Right lobe of liver (tissue), 4 donors: ENCODE data around the gene ACTL8.

Experiments
- POLR2A ChIP-seq: fragments of 450-650 bp; IDR thresholded peaks from one replicate; pipeline ENCODE4 v1.6.1; 2017; ENCODE audit warnings: antibody characterized with exemption, mild to moderate bottlenecking
- TF ChIP-seq, protein P1 (sequence below), 4 donors: fragments of 200-600 bp in 3 of 4; fragments of 450-650 bp in 1 of 4; IDR thresholded peaks; one replicate each; pipeline versions ENCODE4 v1.5.1 to v1.8.0; 2016 to 2022; ENCODE audit warnings: antibody characterized with exemption in 4 of 4, mild to moderate bottlenecking in 2 of 4
- donor health status: DM: no; HTN: no; CAD: no.
- donor health status: DM: no; HTN: no; CAD: no.
- donor health status: DM: no; HTN: yes; CAD: no.

DNA sequence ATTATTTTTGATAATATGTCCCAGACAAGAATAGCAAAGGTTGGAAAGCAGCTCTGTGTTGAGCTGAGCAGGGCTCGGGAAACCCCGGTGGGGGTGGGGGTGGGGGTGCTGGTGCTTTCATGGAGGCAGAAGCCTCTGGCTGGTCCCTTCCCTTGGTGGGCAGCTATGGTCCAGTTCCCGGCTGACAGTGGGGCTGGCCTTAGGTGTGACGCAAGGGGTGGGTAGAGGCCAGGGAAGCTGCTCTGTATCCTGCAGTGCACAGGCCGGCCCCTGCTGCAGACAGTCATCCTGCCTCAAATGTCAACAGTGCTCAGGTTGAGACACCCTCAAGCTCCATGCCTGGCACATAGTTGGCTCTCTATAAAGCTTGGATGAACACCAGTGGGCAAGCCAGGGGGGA is 8.9 kb downstream of the ACTL8 start:
- TF ChIP-seq, protein P1, sequence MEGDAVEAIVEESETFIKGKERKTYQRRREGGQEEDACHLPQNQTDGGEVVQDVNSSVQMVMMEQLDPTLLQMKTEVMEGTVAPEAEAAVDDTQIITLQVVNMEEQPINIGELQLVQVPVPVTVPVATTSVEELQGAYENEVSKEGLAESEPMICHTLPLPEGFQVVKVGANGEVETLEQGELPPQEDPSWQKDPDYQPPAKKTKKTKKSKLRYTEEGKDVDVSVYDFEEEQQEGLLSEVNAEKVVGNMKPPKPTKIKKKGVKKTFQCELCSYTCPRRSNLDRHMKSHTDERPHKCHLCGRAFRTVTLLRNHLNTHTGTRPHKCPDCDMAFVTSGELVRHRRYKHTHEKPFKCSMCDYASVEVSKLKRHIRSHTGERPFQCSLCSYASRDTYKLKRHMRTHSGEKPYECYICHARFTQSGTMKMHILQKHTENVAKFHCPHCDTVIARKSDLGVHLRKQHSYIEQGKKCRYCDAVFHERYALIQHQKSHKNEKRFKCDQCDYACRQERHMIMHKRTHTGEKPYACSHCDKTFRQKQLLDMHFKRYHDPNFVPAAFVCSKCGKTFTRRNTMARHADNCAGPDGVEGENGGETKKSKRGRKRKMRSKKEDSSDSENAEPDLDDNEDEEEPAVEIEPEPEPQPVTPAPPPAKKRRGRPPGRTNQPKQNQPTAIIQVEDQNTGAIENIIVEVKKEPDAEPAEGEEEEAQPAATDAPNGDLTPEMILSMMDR (IDR thresholded peaks at IDR 0.05): no peak
- no peak for TF ChIP-seq POLR2A
